MM.1S (cell line): ENCODE measurements around the gene SH3PXD2B.

ENCODE experiments used
- DNase-seq: peaks from one replicate; pipeline ENCODE4 v3.0.0-alpha.2; 2015
- H2AFZ ChIP-seq: fragments of 300-600 bp; sonication (generic); 2 replicates; pipeline ENCODE4 v1.6.0; 2016; ENCODE audit warnings: antibody characterized with exemption, low read length
- H3F3A ChIP-seq: fragments of 300-600 bp; sonication (generic); 2 replicates; pipeline ENCODE4 v1.6.1; 2016; ENCODE audit warnings: mild to moderate bottlenecking, antibody characterized with exemption, low read length, moderate library complexity, mixed read lengths; ENCODE audit not compliant: insufficient read depth
- H3K27ac ChIP-seq: fragments of 300-600 bp; sonication (generic); 2 replicates; pipeline ENCODE4 v1.5.1; 2016; ENCODE audit warnings: mild to moderate bottlenecking, low read length
- H3K27me3 ChIP-seq: fragments of 300-600 bp; sonication (generic); replicated peaks from 2 replicates; pipeline ENCODE4 v1.6.0; 2016; ENCODE audit warnings: low read length; ENCODE audit not compliant: insufficient read depth
- H3K36me3 ChIP-seq: fragments of 300-600 bp; sonication (generic); replicated peaks from 2 replicates; pipeline ENCODE4 v1.6.1; 2016; ENCODE audit warnings: mild to moderate bottlenecking, low read length, mixed read lengths; ENCODE audit not compliant: insufficient read depth
- H3K4me1 ChIP-seq: fragments of 300-600 bp; sonication (generic); 2 replicates; pipeline ENCODE4 v1.6.1; 2016; ENCODE audit warnings: low read length, mixed read lengths
- H3K4me2 ChIP-seq: fragments of 300-600 bp; sonication (generic); 2 replicates; pipeline ENCODE4 v1.6.0; 2016; ENCODE audit warnings: low read depth, low read length
- H3K4me3 ChIP-seq: fragments of 300-600 bp; sonication (generic); 2 replicates; pipeline ENCODE4 v1.5.1; 2016; ENCODE audit warnings: low read length, mixed read lengths
- H3K79me2 ChIP-seq: fragments of 300-600 bp; sonication (generic); 2 replicates; pipeline ENCODE4 v1.6.1; 2016; ENCODE audit warnings: mixed run types, low read length, mixed read lengths
- H3K9ac ChIP-seq: fragments of 300-600 bp; sonication (generic); 2 replicates; pipeline ENCODE4 v1.6.1; 2016; ENCODE audit warnings: low read length, mixed read lengths
- H3K9me2 ChIP-seq: fragments of 300-600 bp; sonication (generic); replicated peaks from 2 replicates; pipeline ENCODE4 v1.6.1; 2016; ENCODE audit warnings: mild to moderate bottlenecking, low read length, mixed read lengths; ENCODE audit not compliant: insufficient read depth
- H3K9me3 ChIP-seq: fragments of 300-600 bp; sonication (generic); replicated peaks from 2 replicates; pipeline ENCODE4 v1.6.1; 2016; ENCODE audit warnings: mild to moderate bottlenecking, low read length, mixed read lengths; ENCODE audit not compliant: insufficient read depth
- H4K20me1 ChIP-seq: fragments of 300-600 bp; sonication (generic); 2 replicates; pipeline ENCODE4 v1.6.1; 2016; ENCODE audit warnings: mild to moderate bottlenecking, low read length, moderate library complexity, mixed read lengths; ENCODE audit not compliant: insufficient read depth
- CTCF ChIP-seq: fragments of 300-600 bp; sonication (generic); IDR thresholded peaks from 2 replicates; pipeline ENCODE4 v1.5.1; 2016; ENCODE audit warnings: antibody characterized with exemption, low read length, mixed read lengths
- EZH2 ChIP-seq: fragments of 300-600 bp; sonication (generic); optimal IDR thresholded peaks from 2 replicates; pipeline ENCODE3; 2017; ENCODE audit warnings: low read depth, mild to moderate bottlenecking, antibody characterized with exemption, low read length, mixed read lengths
- EZH2phosphoT487 ChIP-seq: fragments of 300-600 bp; sonication (generic); IDR thresholded peaks from 2 replicates; pipeline ENCODE4 v1.6.1; 2018; ENCODE audit warnings: antibody characterized with exemption, low read length

The SH3PXD2B gene

GRCh38 chr5:172305380-172305779 lies 148.9 kb downstream of the SH3PXD2B start:
- no peak overlapping the region for H3K9ac ChIP-seq
- H3K4me1 ChIP-seq, result no peaks in the 10 kb centered on the region
- no peaks in the 10 kb centered on the region for H3K9me2 ChIP-seq
- H3K27ac ChIP-seq, result no peak overlapping the region
- H3F3A ChIP-seq, result no peaks in the 10 kb centered on the region
- no peaks in the 10 kb centered on the region for H4K20me1 ChIP-seq
- TF ChIP-seq EZH2, result no peak
- TF ChIP-seq EZH2phosphoT487, result no peak
- TF ChIP-seq CTCF, result no peak
- H3K27me3 ChIP-seq, result no peaks in the 10 kb centered on the region
- no peak overlapping the region for H3K4me3 ChIP-seq
- no peaks in the 10 kb centered on the region for H3K9me3 ChIP-seq
- no peaks in the 10 kb centered on the region for H3K36me3 ChIP-seq
- no peak overlapping the region for H2AFZ ChIP-seq
- H3K79me2 ChIP-seq, result no peaks in the 10 kb centered on the region
- no peak for DNase-seq
- no peak overlapping the region for H3K4me2 ChIP-seq

GRCh38 chr5:172303572-172304335 lies 150.6 kb downstream of the SH3PXD2B start:
- TF ChIP-seq CTCF (no peak), EZH2phosphoT487 (no peak), EZH2 (no peak)
- no peaks in the 10 kb centered on the region for H3F3A ChIP-seq
- no peak overlapping the region for H3K27ac ChIP-seq
- no peak overlapping the region for H2AFZ ChIP-seq
- H3K9ac ChIP-seq, result no peak overlapping the region
- H3K27me3 ChIP-seq, result no peaks in the 10 kb centered on the region
- H3K36me3 ChIP-seq, result no peaks in the 10 kb centered on the region
- H3K4me3 ChIP-seq, result no peak overlapping the region
- no peaks in the 10 kb centered on the region for H3K4me1 ChIP-seq
- H4K20me1 ChIP-seq, result no peaks in the 10 kb centered on the region
- no peak for DNase-seq
- H3K4me2 ChIP-seq, result no peak overlapping the region
- H3K9me3 ChIP-seq, result no peaks in the 10 kb centered on the region
- no peaks in the 10 kb centered on the region for H3K79me2 ChIP-seq
- no peaks in the 10 kb centered on the region for H3K9me2 ChIP-seq

GRCh38 chr5:172303162-172303561 lies 151.2 kb downstream of the SH3PXD2B start:
- Histone ChIP-seq H3K4me3 (no peak overlapping the region), H3K36me3 (no peaks in the 10 kb centered on the region), H3F3A (no peaks in the 10 kb centered on the region), H3K27ac (no peak overlapping the region), H3K4me2 (no peak overlapping the region), H4K20me1 (no peaks in the 10 kb centered on the region), H3K9ac (no peak overlapping the region), H3K27me3 (no peaks in the 10 kb centered on the region), H3K9me3 (no peaks in the 10 kb centered on the region), H3K79me2 (no peaks in the 10 kb centered on the region), H2AFZ (no peak overlapping the region), H3K4me1 (no peaks in the 10 kb centered on the region), H3K9me2 (no peaks in the 10 kb centered on the region)
- DNase-seq, result no peak
- no peak for TF ChIP-seq CTCF
- no peak for TF ChIP-seq EZH2
- TF ChIP-seq EZH2phosphoT487, result no peak
